WERI-Rb-1 (cell line): ENCODE measurements around the gene USP31.
"Not testable (repeated sequence)": the region's sequence is repeated elsewhere in the genome, so short reads cannot be mapped to it uniquely, and the experiment has no call there.

Source experiments
- DNase-seq: peaks from one replicate; pipeline ENCODE4 v3.0.0-alpha.2; 2020
- H3K27ac ChIP-seq: fragments of 250-450 bp; sonication (Bioruptor Pico); 2 replicates; pipeline ENCODE4 v1.5.1; 2020; ENCODE audit warnings: mild to moderate bottlenecking, moderate library complexity
- H3K27me3 ChIP-seq: fragments of 250-450 bp; sonication (Bioruptor Pico); 2 replicates; pipeline ENCODE4 v1.5.1; 2021; ENCODE audit warnings: mild to moderate bottlenecking, low read depth, moderate library complexity; ENCODE audit not compliant: insufficient read depth, severe bottlenecking
- H3K36me3 ChIP-seq: fragments of 250-450 bp; sonication (Bioruptor Pico); 2 replicates; pipeline ENCODE4 v1.5.1; 2020; ENCODE audit warnings: mild to moderate bottlenecking, moderate library complexity
- H3K4me3 ChIP-seq: 2 replicates; pipeline ENCODE4 v1.5.1; 2011; ENCODE audit warnings: low read depth, mild to moderate bottlenecking, control low read depth, low read length
- H3K9me3 ChIP-seq: fragments of 250-450 bp; sonication (Bioruptor Pico); 2 replicates; pipeline ENCODE4 v1.5.1; 2021; ENCODE audit warnings: mild to moderate bottlenecking, moderate library complexity; ENCODE audit not compliant: severe bottlenecking
- CTCF ChIP-seq: IDR thresholded peaks from 2 replicates; pipeline ENCODE4 v1.5.1; 2011; ENCODE audit warnings: low read depth, mild to moderate bottlenecking, control low read depth, inconsistent platforms, low read length

The USP31 gene

GRCh38 chr16:23104032-23104955, 45.0 kb downstream of the USP31 start:
- Histone ChIP-seq H3K27me3 (no peaks in the 10 kb centered on the region), H3K9me3 (no peaks in the 10 kb centered on the region), H3K27ac (no peak overlapping the region), H3K4me3 (no peak overlapping the region), H3K36me3 (peaks cover 41% of the 10 kb centered on the region)
- DNase-seq, result no peak
- no peak for TF ChIP-seq CTCF

GRCh38 chr16:23103603-23104002, 45.6 kb downstream of the USP31 start:
- no peak overlapping the region for H3K4me3 ChIP-seq
- H3K27ac ChIP-seq, result no peak overlapping the region
- peaks cover 41% of the 10 kb centered on the region for H3K36me3 ChIP-seq
- TF ChIP-seq CTCF, result no peak
- DNase-seq, result no peak
- H3K9me3 ChIP-seq, result no peaks in the 10 kb centered on the region
- H3K27me3 ChIP-seq, result no peaks in the 10 kb centered on the region

- no peak for TF ChIP-seq CTCF
- no peaks in the 10 kb centered on the region for H3K27me3 ChIP-seq
- peaks cover 3% of the 10 kb centered on the region for H3K9me3 ChIP-seq
- DNase-seq, result no peak
- no peak overlapping the region for H3K4me3 ChIP-seq
- peaks cover 31% of the 10 kb centered on the region for H3K36me3 ChIP-seq
- H3K27ac ChIP-seq, result no peak overlapping the region
Measured at GRCh38 chr16:23101012-23101550, 48.2 kb downstream of the USP31 start.

- peaks cover 17% of the 10 kb centered on the region for H3K36me3 ChIP-seq
- H3K27me3 ChIP-seq, H3K4me3 ChIP-seq, H3K9me3 ChIP-seq, H3K27ac ChIP-seq, DNase-seq: not testable (repeated sequence)
Measured at GRCh38 chr16:23096450-23096849, 52.8 kb downstream of the USP31 start.

GRCh38 chr16:23094136-23094535, 55.1 kb downstream of the USP31 start:
- H3K27me3 ChIP-seq, H3K9me3 ChIP-seq, H3K27ac ChIP-seq, H3K4me3 ChIP-seq, DNase-seq: not testable (repeated sequence)
- H3K36me3 ChIP-seq, result peaks cover 17% of the 10 kb centered on the region

GRCh38 chr16:23092801-23093117, 56.5 kb downstream of the USP31 start:
- H3K9me3 ChIP-seq, result no peaks in the 10 kb centered on the region
- H3K4me3 ChIP-seq, result no peak overlapping the region
- H3K36me3 ChIP-seq, result peaks cover 21% of the 10 kb centered on the region
- no peaks in the 10 kb centered on the region for H3K27me3 ChIP-seq
- no peak for TF ChIP-seq CTCF
- H3K27ac ChIP-seq, result no peak overlapping the region
- DNase-seq, result no peak
